CD4-positive, alpha-beta T cell treated with Interleukin-10 for 1 hour (primary cell): ENCODE measurements around the gene VSTM4.

Experiments used
- DNase-seq: peaks from one replicate; pipeline ENCODE4 v3.0.0-alpha.2; 2020

VSTM4 gene

GRCh38 chr10:49090696-49091380 lies 24.5 kb downstream of the VSTM4 start:
- no peak for DNase-seq

- no peak for DNase-seq
Measured at GRCh38 chr10:49090189-49090575, 25.1 kb downstream of the VSTM4 start.

GRCh38 chr10:49089557-49090188 lies 25.6 kb downstream of the VSTM4 start:
- no peak for DNase-seq

GRCh38 chr10:49089152-49089551 lies 26.2 kb downstream of the VSTM4 start:
- DNase-seq: no peak

GRCh38 chr10:49086889-49087288 lies 28.4 kb downstream of the VSTM4 start:
- DNase-seq: no peak

GRCh38 chr10:49083261-49083660 lies 32.1 kb downstream of the VSTM4 start:
- no peak for DNase-seq

- DNase-seq: no peak
Measured at GRCh38 chr10:49082766-49083165, 32.6 kb downstream of the VSTM4 start.

- DNase-seq: no peak
Measured at GRCh38 chr10:49081547-49082275, 33.6 kb downstream of the VSTM4 start.

- no peak for DNase-seq
Measured at GRCh38 chr10:49080965-49081364, 34.4 kb downstream of the VSTM4 start.

GRCh38 chr10:49080071-49080470 lies 35.3 kb downstream of the VSTM4 start:
- DNase-seq: no peak

GRCh38 chr10:49079499-49079898 lies 35.8 kb downstream of the VSTM4 start:
- no peak for DNase-seq

- DNase-seq: no peak
Measured at GRCh38 chr10:49079072-49079471, 36.2 kb downstream of the VSTM4 start.

- DNase-seq: no peak
Measured at GRCh38 chr10:49078433-49078832, 36.9 kb downstream of the VSTM4 start.

GRCh38 chr10:49076741-49077521 lies 38.4 kb downstream of the VSTM4 start:
- DNase-seq: no peak

GRCh38 chr10:49076319-49076718 lies 39.0 kb downstream of the VSTM4 start:
- DNase-seq: no peak

- no peak for DNase-seq
Measured at GRCh38 chr10:49075743-49076142, 39.6 kb downstream of the VSTM4 start.

- no peak for DNase-seq
Measured at GRCh38 chr10:49074836-49075682, 40.3 kb downstream of the VSTM4 start.

- DNase-seq: no peak
Measured at GRCh38 chr10:49072166-49072885, 43.0 kb downstream of the VSTM4 start.

- DNase-seq: no peak
Measured at GRCh38 chr10:49071160-49071761, 44.1 kb downstream of the VSTM4 start.

- DNase-seq: no peak
Measured at GRCh38 chr10:49070701-49071100, 44.6 kb downstream of the VSTM4 start.

- no peak for DNase-seq
Measured at GRCh38 chr10:49068672-49069217, 46.6 kb downstream of the VSTM4 start.
